Dendritic cell treated with granulocyte-macrophage colony-stimulating factor and Interleukin-4, amounts not matched to agents 40 ng/mL and 50 ng/mL, for 4 days (primary cell): ENCODE data around the gene TNRC6A.

Experiments
- H3K27ac Mint-ChIP-seq: one replicate; pipeline ENCODE4 v1.8.0; 2022; ENCODE audit warnings: mild to moderate bottlenecking, mixed read lengths
- H3K27me3 Mint-ChIP-seq: one replicate; pipeline ENCODE4 v1.8.0; 2022; ENCODE audit warnings: mild to moderate bottlenecking, mixed read lengths
- H3K36me3 Mint-ChIP-seq: one replicate; pipeline ENCODE4 v1.8.0; 2022; ENCODE audit warnings: low read depth, mixed read lengths
- H3K4me1 Mint-ChIP-seq: one replicate; pipeline ENCODE4 v1.8.0; 2022; ENCODE audit warnings: low read depth, mixed read lengths
- H3K4me3 Mint-ChIP-seq: one replicate; pipeline ENCODE4 v1.8.0; 2022; ENCODE audit warnings: mild to moderate bottlenecking, moderate library complexity, mixed read lengths
- H3K9me3 Mint-ChIP-seq: one replicate; pipeline ENCODE4 v1.8.0; 2022; ENCODE audit warnings: mixed read lengths
- intact Hi-C: fragments of 100-400 bp; cut with micrococcal nuclease; formaldehyde crosslinking; loops from one replicate; pipeline ENCODE4 v1.15.0; 2022

TNRC6A gene

GRCh38 chr16:24820522-24820921 lies 91.1 kb downstream of the TNRC6A start:
- Mint-ChIP-seq H3K36me3 (peaks cover 98% of the 10 kb centered on the region), H3K4me3 (no peak overlapping the region), H3K9me3 (no peaks in the 10 kb centered on the region), H3K27ac (no peak overlapping the region), H3K4me1 (no peaks in the 10 kb centered on the region), H3K27me3 (no peaks in the 10 kb centered on the region)
- intact Hi-C loops = no loop called here

GRCh38 chr16:24821129-24821528 lies 91.7 kb downstream of the TNRC6A start:
- H3K27ac Mint-ChIP-seq = no peak overlapping the region
- no peaks in the 10 kb centered on the region for H3K9me3 Mint-ChIP-seq
- H3K4me1 Mint-ChIP-seq = no peaks in the 10 kb centered on the region
- no peak overlapping the region for H3K4me3 Mint-ChIP-seq
- intact Hi-C loops = no loop called here
- H3K36me3 Mint-ChIP-seq = peaks cover 98% of the 10 kb centered on the region
- H3K27me3 Mint-ChIP-seq = no peaks in the 10 kb centered on the region

GRCh38 chr16:24822542-24822941 lies 93.1 kb downstream of the TNRC6A start:
- intact Hi-C loops = no loop called here

DNA sequence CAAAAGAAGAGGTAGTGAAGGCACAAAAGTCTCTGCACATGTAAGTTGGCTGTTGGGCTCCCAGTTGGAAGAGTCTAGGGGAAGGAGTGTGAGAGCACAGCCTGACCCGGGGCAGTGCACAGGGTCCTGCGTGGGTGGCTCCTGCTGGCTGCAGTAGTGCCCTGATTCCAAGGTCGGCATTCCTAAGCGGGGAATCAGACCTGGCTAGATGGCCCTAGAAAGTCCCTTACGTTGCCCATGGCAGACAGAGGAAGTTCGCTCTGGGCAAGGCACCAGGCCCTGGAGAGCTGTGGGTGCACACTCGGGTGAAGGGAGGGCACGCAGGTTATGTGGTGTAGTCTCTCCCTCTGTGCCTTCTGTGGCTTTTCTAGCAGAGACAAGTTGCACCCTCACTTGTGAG lies 93.5 kb downstream of the TNRC6A start:
- Mint-ChIP-seq H3K27me3 (no peaks in the 10 kb centered on the region), H3K27ac (no peak overlapping the region), H3K9me3 (no peaks in the 10 kb centered on the region), H3K4me1 (no peaks in the 10 kb centered on the region), H3K36me3 (peaks cover 100% of the 10 kb centered on the region), H3K4me3 (no peak overlapping the region)
- intact Hi-C loops = no loop called here

More at GRCh38 chr16:24822542-24822941, 93.1 kb downstream of the TNRC6A start:
- H3K27ac Mint-ChIP-seq = no peak overlapping the region
- H3K4me1 Mint-ChIP-seq = no peaks in the 10 kb centered on the region
- no peaks in the 10 kb centered on the region for H3K27me3 Mint-ChIP-seq
- no peak overlapping the region for H3K4me3 Mint-ChIP-seq
- no peaks in the 10 kb centered on the region for H3K9me3 Mint-ChIP-seq
- peaks cover 100% of the 10 kb centered on the region for H3K36me3 Mint-ChIP-seq

GRCh38 chr16:24825696-24826095 lies 96.2 kb downstream of the TNRC6A start:
- H3K4me1 Mint-ChIP-seq = no peaks in the 10 kb centered on the region
- H3K9me3 Mint-ChIP-seq = no peaks in the 10 kb centered on the region
- no peak overlapping the region for H3K27ac Mint-ChIP-seq
- no peaks in the 10 kb centered on the region for H3K27me3 Mint-ChIP-seq
- H3K4me3 Mint-ChIP-seq = no peak overlapping the region
- peaks cover 87% of the 10 kb centered on the region for H3K36me3 Mint-ChIP-seq
- intact Hi-C loops = no loop called here

DNA sequence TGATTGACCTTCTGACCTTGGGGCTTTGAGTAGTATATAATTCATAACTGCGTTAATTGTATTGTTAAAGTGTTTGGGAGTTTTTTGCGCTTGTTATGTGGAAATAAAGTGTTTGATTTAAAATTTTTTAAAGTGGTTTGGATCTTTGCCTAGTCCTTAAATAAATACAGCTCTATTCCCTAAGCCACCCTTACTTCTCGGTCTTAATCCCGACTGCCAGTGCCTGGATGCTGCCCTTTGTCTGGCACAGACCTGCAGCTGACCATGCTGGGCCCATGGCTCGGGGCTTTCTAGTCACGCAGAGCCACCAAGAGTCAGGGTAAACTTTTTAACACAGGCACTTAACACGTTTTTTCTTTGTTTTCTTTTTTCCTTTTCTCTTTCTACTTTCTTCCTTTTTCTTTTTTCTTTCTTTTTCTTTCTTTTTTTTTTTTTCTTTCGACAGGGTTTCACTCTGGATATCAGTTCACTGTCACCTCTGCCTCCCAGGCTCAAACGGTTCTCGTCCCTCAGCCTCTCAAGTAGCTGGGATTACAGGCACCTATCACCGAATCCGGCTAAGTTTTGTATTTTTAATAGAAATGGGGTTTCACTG lies 96.7 kb downstream of the TNRC6A start:
- Mint-ChIP-seq H3K4me1 (no peaks in the 10 kb centered on the region), H3K4me3 (no peak overlapping the region), H3K27me3 (no peaks in the 10 kb centered on the region), H3K36me3 (peaks cover 82% of the 10 kb centered on the region), H3K9me3 (no peaks in the 10 kb centered on the region), H3K27ac (no peak overlapping the region)
- intact Hi-C loops = no loop called here

DNA sequence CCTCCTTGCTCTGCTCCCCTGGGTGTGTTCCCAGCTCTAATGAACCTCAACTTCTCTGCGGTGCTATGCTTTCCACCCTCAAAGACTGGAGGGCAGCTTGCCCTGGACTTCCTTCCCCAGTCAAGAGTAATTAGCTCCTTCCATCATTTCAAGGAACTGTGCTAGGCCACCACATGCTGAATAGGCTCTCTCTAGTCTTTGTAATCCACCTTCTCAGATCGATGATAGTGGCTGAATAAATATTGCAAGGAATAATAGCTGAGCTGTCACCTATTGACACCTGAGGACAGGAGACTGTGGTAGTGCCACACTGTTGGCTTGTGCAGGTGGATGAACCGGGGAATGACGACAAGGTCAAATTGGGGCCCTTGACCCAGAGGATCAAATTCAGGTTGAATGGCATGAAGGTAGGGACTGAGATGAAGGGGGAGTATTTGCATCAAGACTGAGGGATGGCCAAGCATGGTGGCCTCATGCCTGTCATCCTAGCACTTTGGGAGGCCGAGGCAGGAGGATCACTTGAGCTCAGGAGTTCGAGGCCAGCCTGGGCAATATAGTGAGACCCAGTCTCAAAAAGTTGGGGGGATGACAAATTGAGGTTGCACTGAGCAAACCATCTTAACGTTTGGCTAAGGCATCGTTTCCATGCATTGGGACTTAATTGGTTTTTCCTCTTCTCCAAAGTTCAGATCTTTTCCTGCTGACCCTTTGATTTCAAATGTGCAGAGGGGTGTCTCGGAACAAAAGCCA lies 97.5 kb downstream of the TNRC6A start:
- Mint-ChIP-seq H3K27me3 (no peaks in the 10 kb centered on the region), H3K36me3 (peaks cover 78% of the 10 kb centered on the region), H3K9me3 (no peaks in the 10 kb centered on the region), H3K27ac (no peak overlapping the region), H3K4me3 (no peak overlapping the region), H3K4me1 (no peaks in the 10 kb centered on the region)
- intact Hi-C loops = no loop called here

DNA sequence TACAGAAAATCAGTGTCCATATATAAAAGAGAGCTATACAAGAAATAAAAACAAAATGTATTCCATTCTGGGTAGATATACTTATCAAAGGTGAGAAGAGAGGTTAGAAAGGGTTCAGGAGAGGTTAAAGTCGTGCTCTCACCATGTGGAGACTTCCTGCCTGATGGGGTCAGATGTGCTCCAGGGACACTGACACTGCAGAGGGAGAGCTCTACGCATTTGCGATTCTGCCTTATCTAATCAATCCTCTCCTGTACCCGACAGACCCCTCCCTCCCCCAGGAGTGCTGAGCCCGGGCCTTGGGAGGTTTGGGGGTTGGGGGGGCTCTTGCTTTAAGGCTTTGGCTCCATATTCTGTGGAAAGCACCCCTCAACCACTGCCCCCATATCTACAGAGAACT lies 99.7 kb downstream of the TNRC6A start:
- intact Hi-C loops = no loop called here
- Mint-ChIP-seq H3K4me1 (no peaks in the 10 kb centered on the region), H3K27me3 (no peaks in the 10 kb centered on the region), H3K4me3 (no peak overlapping the region), H3K9me3 (no peaks in the 10 kb centered on the region), H3K27ac (no peak overlapping the region), H3K36me3 (peaks cover 60% of the 10 kb centered on the region)

- H3K27me3 Mint-ChIP-seq = no peaks in the 10 kb centered on the region
- intact Hi-C loops = no loop called here
- peaks cover under 1% of the 10 kb centered on the region for H3K4me1 Mint-ChIP-seq
- no peak overlapping the region for H3K4me3 Mint-ChIP-seq
- H3K27ac Mint-ChIP-seq = no peak overlapping the region
- no peaks in the 10 kb centered on the region for H3K9me3 Mint-ChIP-seq
- peaks cover 18% of the 10 kb centered on the region for H3K36me3 Mint-ChIP-seq
Measured at GRCh38 chr16:24833352-24833751, 103.9 kb downstream of the TNRC6A start.

DNA sequence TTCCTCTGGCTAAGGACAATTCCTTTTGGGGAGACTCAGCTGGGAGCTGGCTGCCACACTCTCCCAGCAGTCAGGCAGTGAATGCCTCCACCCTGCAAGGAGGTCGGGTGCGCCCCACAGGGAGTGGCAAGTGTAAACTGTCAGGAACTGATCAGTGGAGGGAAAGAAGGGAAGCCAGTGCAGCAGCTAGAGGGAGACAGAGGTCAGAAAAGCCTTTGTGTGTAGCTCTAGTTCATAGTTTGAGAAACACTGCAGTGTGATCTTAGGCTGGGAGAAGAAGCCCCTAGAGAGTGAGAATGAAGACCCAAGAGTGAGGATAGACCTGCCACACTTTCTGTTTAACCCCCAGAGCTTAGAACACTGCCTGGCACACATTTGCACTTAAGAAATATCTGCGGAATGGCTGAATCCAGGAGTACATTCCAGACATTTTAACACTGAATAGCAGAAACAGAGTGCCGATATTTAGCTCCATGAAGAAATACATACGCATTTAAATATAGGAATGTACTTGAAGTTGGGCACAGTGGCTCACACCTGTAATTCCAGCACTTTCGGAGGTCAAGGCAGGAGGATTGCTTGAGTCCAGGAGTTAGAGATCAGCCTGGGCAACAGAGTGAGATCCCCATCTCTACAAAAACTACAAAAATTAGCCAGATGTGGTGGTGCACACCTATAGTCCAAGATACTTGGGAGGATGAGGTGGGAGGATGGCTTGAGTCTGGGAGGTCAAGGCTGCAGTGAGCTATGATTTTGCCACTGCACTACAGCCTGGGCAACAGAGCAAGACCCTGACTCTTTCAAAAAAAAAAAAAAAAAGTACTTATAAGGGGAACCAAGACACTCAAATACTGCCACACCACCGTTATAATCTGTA lies 105.2 kb downstream of the TNRC6A start:
- H3K36me3 Mint-ChIP-seq = peaks cover 8% of the 10 kb centered on the region
- H3K9me3 Mint-ChIP-seq = no peaks in the 10 kb centered on the region
- no peak overlapping the region for H3K27ac Mint-ChIP-seq
- peaks cover 10% of the 10 kb centered on the region for H3K4me1 Mint-ChIP-seq
- no peak overlapping the region for H3K4me3 Mint-ChIP-seq
- H3K27me3 Mint-ChIP-seq = no peaks in the 10 kb centered on the region
- intact Hi-C loops = no loop called here

GRCh38 chr16:24836836-24837235 lies 107.4 kb downstream of the TNRC6A start:
- intact Hi-C loops = no loop called here
- Mint-ChIP-seq H3K9me3 (no peaks in the 10 kb centered on the region), H3K4me3 (no peak overlapping the region), H3K27ac (no peak overlapping the region), H3K27me3 (no peaks in the 10 kb centered on the region), H3K36me3 (peaks cover 5% of the 10 kb centered on the region), H3K4me1 (peaks cover 15% of the 10 kb centered on the region)

DNA sequence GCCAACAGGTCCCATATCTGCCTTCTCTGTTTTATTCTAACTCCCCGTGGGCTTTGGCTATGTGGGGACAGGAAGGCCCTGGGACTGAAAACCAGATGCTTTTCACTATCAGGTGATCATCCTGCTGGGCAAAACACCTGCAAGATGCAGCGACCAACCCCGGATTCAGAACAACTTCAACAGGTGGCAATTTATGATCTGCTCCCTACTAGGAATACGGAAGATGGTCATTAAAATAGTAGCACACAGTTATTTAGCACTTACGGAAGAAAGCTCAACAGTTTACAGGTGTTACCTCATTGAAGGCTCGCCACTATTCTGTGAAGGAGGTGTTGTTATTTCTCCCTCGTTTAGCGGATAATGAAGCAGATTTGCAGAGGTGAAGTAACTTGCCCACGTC lies 108.5 kb downstream of the TNRC6A start:
- H3K9me3 Mint-ChIP-seq = no peaks in the 10 kb centered on the region
- H3K4me1 Mint-ChIP-seq = peaks cover 15% of the 10 kb centered on the region
- intact Hi-C loops = no loop called here
- H3K27me3 Mint-ChIP-seq = no peaks in the 10 kb centered on the region
- peaks cover 6% of the 10 kb centered on the region for H3K36me3 Mint-ChIP-seq
- H3K27ac Mint-ChIP-seq = no peak overlapping the region
- no peak overlapping the region for H3K4me3 Mint-ChIP-seq

- peak overlapping the region; percentile 31 for H3K27ac Mint-ChIP-seq
Measured at GRCh38 chr16:24838554-24839266, 109.3 kb downstream of the TNRC6A start.

More at GRCh38 chr16:24838554-24839266, 109.3 kb downstream of the TNRC6A start:
- Mint-ChIP-seq H3K4me1 (peaks cover 15% of the 10 kb centered on the region), H3K9me3 (no peaks in the 10 kb centered on the region), H3K36me3 (peaks cover 8% of the 10 kb centered on the region), H3K27me3 (no peaks in the 10 kb centered on the region), H3K4me3 (no peak overlapping the region)
- intact Hi-C loops = no loop called here
